ENCODE data around the gene LRRC36.

LRRC36 gene

GRCh38 chr16:67287960-67288359, 38.7 kb upstream of the LRRC36 start:
- in situ Hi-C loops (cut with MboI; ENCODE audit: low pct_unique_long_range_greater_than_20kb, low sequenced_read_pairs) = no loop called here
- no peak for DNase-seq

GRCh38 chr16:67291461-67291860, 35.2 kb upstream of the LRRC36 start:
- no peak for DNase-seq
- in situ Hi-C loops (cut with MboI; ENCODE audit: low pct_unique_long_range_greater_than_20kb, low sequenced_read_pairs) = no loop called here

GRCh38 chr16:67294171-67294757, 32.4 kb upstream of the LRRC36 start:
- in situ Hi-C loops (cut with MboI; ENCODE audit: low pct_unique_long_range_greater_than_20kb, low sequenced_read_pairs) = no loop called here

GRCh38 chr16:67294938-67295361, 31.7 kb upstream of the LRRC36 start:
- in situ Hi-C loops (cut with MboI; ENCODE audit: low pct_unique_long_range_greater_than_20kb, low sequenced_read_pairs) = no loop called here
- no peak for DNase-seq

More at GRCh38 chr16:67294171-67294757, 32.4 kb upstream of the LRRC36 start:
- DNase-seq = no peak

GRCh38 chr16:67296420-67296819, 30.2 kb upstream of the LRRC36 start:
- DNase-seq = no peak
- in situ Hi-C loops (cut with MboI; ENCODE audit: low pct_unique_long_range_greater_than_20kb, low sequenced_read_pairs) = no loop called here

- in situ Hi-C loops (cut with MboI; ENCODE audit: low pct_unique_long_range_greater_than_20kb, low sequenced_read_pairs) = no loop called here
- no peak for DNase-seq
Observed at GRCh38 chr16:67298277-67298676, 28.3 kb upstream of the LRRC36 start.

GRCh38 chr16:67299269-67299668, 27.3 kb upstream of the LRRC36 start:
- no peak for DNase-seq
- in situ Hi-C loops (cut with MboI; ENCODE audit: low pct_unique_long_range_greater_than_20kb, low sequenced_read_pairs) = no loop called here

GRCh38 chr16:67301080-67301782, 25.4 kb upstream of the LRRC36 start:
- no peak for DNase-seq
- in situ Hi-C loops (cut with MboI; ENCODE audit: low pct_unique_long_range_greater_than_20kb, low sequenced_read_pairs) = no loop called here

GRCh38 chr16:67302076-67302475, 24.5 kb upstream of the LRRC36 start:
- no peak for DNase-seq
- in situ Hi-C loops (cut with MboI; ENCODE audit: low pct_unique_long_range_greater_than_20kb, low sequenced_read_pairs) = no loop called here

GRCh38 chr16:67302970-67303369, 23.6 kb upstream of the LRRC36 start:
- no peak for DNase-seq
- in situ Hi-C loops (cut with MboI; ENCODE audit: low pct_unique_long_range_greater_than_20kb, low sequenced_read_pairs) = no loop called here

GRCh38 chr16:67304020-67304419, 22.6 kb upstream of the LRRC36 start:
- DNase-seq = no peak
- in situ Hi-C loops (cut with MboI; ENCODE audit: low pct_unique_long_range_greater_than_20kb, low sequenced_read_pairs) = no loop called here

- in situ Hi-C loops (cut with MboI; ENCODE audit: low pct_unique_long_range_greater_than_20kb, low sequenced_read_pairs) = no loop called here
- no peak for DNase-seq
Observed at GRCh38 chr16:67305216-67306071, 21.2 kb upstream of the LRRC36 start.

GRCh38 chr16:67310561-67310960, 16.1 kb upstream of the LRRC36 start:
- no peak for DNase-seq
- in situ Hi-C loops (cut with MboI; ENCODE audit: low pct_unique_long_range_greater_than_20kb, low sequenced_read_pairs) = no loop called here

GRCh38 chr16:67311607-67312488, 14.8 kb upstream of the LRRC36 start:
- DNase-seq = no peak
- in situ Hi-C loops (cut with MboI; ENCODE audit: low pct_unique_long_range_greater_than_20kb, low sequenced_read_pairs) = no loop called here

GRCh38 chr16:67312719-67313118, 13.9 kb upstream of the LRRC36 start:
- in situ Hi-C loops (cut with MboI; ENCODE audit: low pct_unique_long_range_greater_than_20kb, low sequenced_read_pairs) = no loop called here
- no peak for DNase-seq

- in situ Hi-C loops (cut with MboI; ENCODE audit: low pct_unique_long_range_greater_than_20kb, low sequenced_read_pairs) = no loop called here
- no peak for DNase-seq
Observed at GRCh38 chr16:67317853-67318252, 8.8 kb upstream of the LRRC36 start.

GRCh38 chr16:67326115-67326471, 522 bp upstream of the LRRC36 start:
- in situ Hi-C loops (cut with MboI; ENCODE audit: low pct_unique_long_range_greater_than_20kb, low sequenced_read_pairs) = no loop called here
- no peak for DNase-seq

GRCh38 chr16:67327743-67328142, 1.1 kb downstream of the LRRC36 start:
- in situ Hi-C loops (cut with MboI; ENCODE audit: low pct_unique_long_range_greater_than_20kb, low sequenced_read_pairs) = no loop called here
- peak; percentile 9 for DNase-seq

GRCh38 chr16:67329901-67330300, 3.3 kb downstream of the LRRC36 start:
- no peak for DNase-seq
- in situ Hi-C loops (cut with MboI; ENCODE audit: low pct_unique_long_range_greater_than_20kb, low sequenced_read_pairs) = no loop called here

All from KBM-7 (cell line).